Bronchial epithelial cell (primary cell): Measurements from ENCODE around the gene ADRB2. TPM values are rescaled to one million over a fixed set of nuclear protein-coding genes. Genes with fewer than 3 reads are reported as not detected.

Experiments used
- DNase-seq: peaks from one replicate; pipeline ENCODE4 v3.0.0-alpha.2; 2010; ENCODE audit warnings: low read depth
- FAIRE-seq: peaks from 2 replicates; lab custom pipeline; 2011; peaks lifted over from hg19 to GRCh38; lab: Jason Lieb, UNC
- H3K27me3 ChIP-seq: 2 replicates; pipeline ENCODE4 v1.5.1; 2011; ENCODE audit warnings: low read length; ENCODE audit not compliant: control insufficient read depth, insufficient read depth
- H3K36me3 ChIP-seq: 2 replicates; pipeline ENCODE4 v1.5.1; 2011; ENCODE audit warnings: low read length; ENCODE audit not compliant: control insufficient read depth, insufficient read depth
- H3K4me3 ChIP-seq: 2 replicates; pipeline ENCODE4 v1.5.1; 2011; ENCODE audit warnings: mild to moderate bottlenecking, low read depth, low read length, control low read depth
- CTCF ChIP-seq: IDR thresholded peaks from 2 replicates; pipeline ENCODE4 v1.5.1; 2011; ENCODE audit warnings: mild to moderate bottlenecking, moderate library complexity, low read length, control low read depth, inconsistent platforms; ENCODE audit not compliant: insufficient read depth, severe bottlenecking
- total RNA-seq: library from RNA; depleted of rRNA; stranded (reverse); fragments of >200 nt; gene quantifications from 2 replicates; pipeline ENCODE4 v1.2.1, GENCODE V29; 2014

The ADRB2 gene
- total RNA-seq, 1 donor from 2014 or later, result 18.7 TPM

- DNase-seq (no peak), FAIRE-seq (no peak)
- Histone ChIP-seq H3K27me3 (no peaks in the 10 kb centered on the region), H3K4me3 (no peak overlapping the region), H3K36me3 (no peaks in the 10 kb centered on the region)
- TF ChIP-seq CTCF, result no peak
Observed at GRCh38 chr5:148810823-148811222, 15.6 kb upstream of the ADRB2 start.

DNA sequence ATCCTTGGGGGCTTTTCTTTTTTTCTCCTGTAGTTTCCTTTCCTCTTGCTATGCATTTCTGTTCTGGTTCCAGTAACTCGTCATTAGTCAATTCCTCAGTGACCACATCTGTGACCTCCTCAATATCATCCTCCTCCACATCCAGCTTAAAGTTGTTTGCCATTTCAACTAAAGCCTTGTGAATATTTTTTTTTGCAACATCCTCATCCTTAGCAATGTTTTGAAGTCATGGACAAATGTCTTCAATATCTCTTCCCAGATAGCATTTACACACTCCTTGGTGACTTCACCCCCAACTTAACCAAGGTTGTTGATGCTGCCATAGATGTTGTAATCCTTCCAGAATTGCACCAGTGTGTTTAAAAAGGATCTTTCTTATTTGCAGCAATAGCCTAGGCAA lies 14.7 kb upstream of the ADRB2 start:
- H3K36me3 ChIP-seq, result no peaks in the 10 kb centered on the region
- FAIRE-seq (no peak), DNase-seq (no peak)
- H3K27me3 ChIP-seq, result no peaks in the 10 kb centered on the region
- no peak overlapping the region for H3K4me3 ChIP-seq
- TF ChIP-seq CTCF, result no peak

DNA sequence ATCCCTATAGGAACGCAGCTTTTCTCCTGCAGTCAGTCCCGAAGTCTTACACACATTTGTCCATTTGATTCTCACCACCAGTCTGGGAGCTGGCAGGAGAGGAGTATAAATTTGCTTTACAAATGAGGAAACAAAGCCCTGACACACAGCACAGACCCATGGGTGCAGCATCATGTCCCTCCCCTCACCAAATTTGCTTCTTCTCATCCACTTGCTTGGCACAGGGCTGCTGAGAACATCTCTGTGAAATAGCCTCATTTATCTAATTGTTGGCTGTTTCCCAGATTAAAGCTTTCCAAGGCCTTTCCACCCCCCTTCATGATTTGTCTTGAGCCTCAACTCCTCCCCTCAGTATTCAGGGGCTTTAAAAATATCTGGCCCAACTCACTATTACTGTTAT lies 11.3 kb upstream of the ADRB2 start:
- H3K27me3 ChIP-seq, result no peaks in the 10 kb centered on the region
- FAIRE-seq (no peak), DNase-seq (no peak)
- no peak overlapping the region for H3K4me3 ChIP-seq
- TF ChIP-seq CTCF, result no peak
- no peaks in the 10 kb centered on the region for H3K36me3 ChIP-seq

DNA sequence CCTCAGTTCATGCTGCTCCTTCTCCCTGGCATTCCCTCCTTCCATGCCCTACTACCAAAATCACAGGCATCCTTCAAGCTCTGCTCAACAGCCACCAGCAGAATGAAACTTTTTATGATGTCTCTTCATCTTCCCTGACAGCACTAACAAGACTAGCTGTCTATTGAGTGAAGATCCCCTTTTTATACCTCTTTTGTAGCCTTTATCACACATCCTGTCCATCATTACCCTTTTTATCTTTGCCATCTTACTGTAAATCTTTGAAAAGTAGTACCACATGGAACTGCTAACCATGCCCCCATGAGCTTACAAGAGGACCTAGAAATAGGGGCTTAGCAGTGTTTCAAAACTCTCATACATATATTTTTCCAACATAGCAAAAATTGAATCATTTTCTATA lies 10.8 kb upstream of the ADRB2 start:
- TF ChIP-seq CTCF, result no peak
- no peak for FAIRE-seq
- no peaks in the 10 kb centered on the region for H3K27me3 ChIP-seq

DNA sequence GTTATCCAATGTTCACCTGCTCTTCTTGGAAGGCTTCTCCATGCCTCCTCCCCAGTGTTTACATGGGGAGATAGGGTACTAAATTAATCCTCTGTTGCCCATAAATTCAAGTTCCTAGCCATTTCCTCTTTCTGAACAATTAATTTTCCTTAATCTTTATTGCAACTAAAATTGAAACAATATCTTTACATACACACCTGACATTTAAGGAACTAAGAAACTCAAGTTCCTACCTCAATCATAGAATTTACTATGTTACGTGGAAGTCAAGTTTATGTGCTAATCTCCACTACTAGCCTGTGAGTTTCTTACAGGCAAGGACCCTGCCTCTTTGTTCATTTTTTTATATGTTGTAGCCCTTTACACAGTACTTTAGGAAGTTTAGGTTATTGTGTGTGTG lies 10.1 kb upstream of the ADRB2 start:
- FAIRE-seq (no peak), DNase-seq (no peak)
- no peaks in the 10 kb centered on the region for H3K36me3 ChIP-seq
- H3K4me3 ChIP-seq, result no peak overlapping the region
- no peaks in the 10 kb centered on the region for H3K27me3 ChIP-seq
- TF ChIP-seq CTCF, result no peak

More for the DNA sequence above, 10.8 kb upstream of the ADRB2 start:
- H3K36me3 ChIP-seq, result no peaks in the 10 kb centered on the region
- DNase-seq, result no peak
- no peak overlapping the region for H3K4me3 ChIP-seq

DNA sequence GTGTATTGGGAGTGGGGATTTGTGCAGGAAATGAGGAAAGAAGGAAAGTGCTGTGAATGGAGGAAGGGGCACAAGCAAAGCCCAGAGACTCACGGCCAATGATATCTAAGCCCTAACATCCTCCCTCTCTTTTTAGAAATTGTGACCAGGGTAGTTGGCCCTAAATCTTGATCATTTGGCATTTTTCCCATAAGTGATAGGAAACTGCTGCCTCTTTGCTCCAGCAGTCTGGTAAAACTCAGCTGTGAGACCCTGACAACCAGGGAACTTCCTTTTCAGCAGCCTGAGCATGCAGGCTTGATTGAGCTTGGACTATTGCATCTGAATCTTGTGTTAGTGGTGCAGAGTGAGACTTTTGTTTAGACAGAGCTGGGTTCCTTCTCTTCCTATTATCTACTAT lies 9.6 kb upstream of the ADRB2 start:
- peak; percentile 68 for FAIRE-seq
- Histone ChIP-seq H3K27me3 (no peaks in the 10 kb centered on the region), H3K36me3 (no peaks in the 10 kb centered on the region), H3K4me3 (no peak overlapping the region)
- TF ChIP-seq CTCF, result no peak
- no peak for DNase-seq
